ENCODE data around the gene MAPKAPK5. TPM values are rescaled to one million over a fixed set of nuclear protein-coding genes. Genes with fewer than 3 reads are reported as not detected.

Gene MAPKAPK5
- 10 to 100 TPM; 54.8 to 64.9 (median 63.5) TPM for total RNA-seq
- total RNA-seq (2013): 63.8 TPM

DNA sequence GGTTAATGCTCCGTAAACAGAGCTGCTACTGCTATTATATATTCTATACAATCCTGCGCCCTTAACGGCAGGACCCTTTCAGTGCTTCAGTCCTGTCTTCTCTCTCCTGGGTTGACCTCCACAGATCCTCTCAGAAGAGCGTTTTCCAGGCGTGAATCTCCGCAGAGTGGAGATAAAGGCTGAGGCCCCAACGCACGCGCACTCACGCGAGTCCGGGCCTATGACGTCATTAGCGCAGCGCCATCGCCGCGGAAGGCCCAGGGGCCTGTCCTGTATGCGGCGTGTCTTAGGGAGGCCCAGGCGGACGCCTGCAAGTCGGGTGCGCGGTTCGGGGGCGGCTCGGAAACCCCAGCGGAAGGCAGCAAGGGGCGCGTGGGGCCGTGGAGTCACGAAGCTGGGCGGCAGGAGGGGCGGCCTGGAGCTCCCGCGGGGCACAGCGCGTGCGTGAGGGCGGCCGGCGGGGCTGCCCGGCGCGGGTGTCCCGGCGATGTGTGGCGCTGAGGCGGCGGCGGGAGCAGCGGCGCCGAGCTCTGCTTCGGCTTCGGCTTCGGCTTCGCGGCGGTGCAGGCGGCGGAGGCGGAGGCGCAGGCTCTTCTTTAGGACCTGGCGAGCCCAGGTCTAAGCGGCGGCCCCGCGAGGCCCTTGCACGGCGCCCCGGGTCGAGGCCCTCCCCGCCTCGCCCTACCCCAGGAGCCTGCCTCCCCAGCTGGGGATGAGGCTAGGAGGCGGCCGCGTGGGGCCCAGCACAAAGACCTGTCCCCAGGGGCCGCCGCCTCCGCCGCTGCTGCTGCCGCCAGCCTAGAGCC is at the start of gene MAPKAPK5:
MAPKAPK5 (plus strand) TSS at position 479 of the 806 bp plus-strand sequence. CDS start 506 bp downstream, outside the sequence.
- intact Hi-C loops (cut with micrococcal nuclease): no loop called here
- ATAC-seq (peak; percentile 87 to 95 (median 92)), DNase-seq (peak; percentile 99)
- Mint-ChIP-seq H3K27me3 (ENCODE audit: low read depth in 2 of 2) (no peaks in the 10 kb centered on the region), H3K27ac (peak within 1 kb of the TSS; percentile 98 to 99), H3K36me3 (no peaks in the 10 kb centered on the region), H3K4me1 (peaks cover 43 to 44% of the 10 kb centered on the region in 2 donors), H3K9me3 (no peaks in the 10 kb centered on the region), H3K4me3 (peak within 1 kb of the TSS; percentile 94)
- no peaks in the 10 kb centered on the region for H3K27me3 ChIP-seq (ENCODE audit: control insufficient read depth, insufficient read depth, low read length)
- H3K4me1 ChIP-seq (ENCODE audit: control insufficient read depth, insufficient read depth, low read length): peaks cover 33% of the 10 kb centered on the region
- TF ChIP-seq CTCF (IDR thresholded peaks at IDR 0.05): no peak
- peaks cover 9% of the 10 kb centered on the region for H3K36me3 ChIP-seq (ENCODE audit: control insufficient read depth, insufficient read depth, low read length)
- no peaks in the 10 kb centered on the region for H3K9me3 ChIP-seq (ENCODE audit: control insufficient read depth, insufficient read depth, low read length)
- H3K27ac ChIP-seq (ENCODE audit: low read length): peak within 1 kb of the TSS; percentile 85
- H3K4me3 ChIP-seq (ENCODE audit: low read length): peak within 1 kb of the TSS; percentile 71
- WGBS (ENCODE audit: insufficient coverage): under 1% methylated on average over 84 of the region's 84 CpGs

GRCh38 chr12:111792856-111793235 is 49.2 kb upstream of the MAPKAPK5 start:
- H3K27ac Mint-ChIP-seq: no peak overlapping the region
- TF ChIP-seq CTCF (IDR thresholded peaks at IDR 0.05): no peak
- Histone ChIP-seq H3K27me3 (ENCODE audit: control insufficient read depth, insufficient read depth, low read length) (no peaks in the 10 kb centered on the region), H3K36me3 (ENCODE audit: control insufficient read depth, insufficient read depth, low read length) (no peaks in the 10 kb centered on the region), H3K4me3 (ENCODE audit: low read length) (no peak overlapping the region), H3K27ac (ENCODE audit: low read length) (no peak overlapping the region), H3K4me1 (ENCODE audit: control insufficient read depth, insufficient read depth, low read length) (no peaks in the 10 kb centered on the region), H3K9me3 (ENCODE audit: control insufficient read depth, insufficient read depth, low read length) (no peaks in the 10 kb centered on the region)
- H3K27me3 Mint-ChIP-seq (ENCODE audit: low read depth in 2 of 2): no peaks in the 10 kb centered on the region
- intact Hi-C loops (cut with micrococcal nuclease): no loop called here
- ATAC-seq: no peak
- no peak overlapping the region for H3K4me3 Mint-ChIP-seq
- WGBS (ENCODE audit: insufficient coverage): 100% methylated on average over 1 of the region's 3 CpGs
- no peaks in the 10 kb centered on the region for H3K9me3 Mint-ChIP-seq
- H3K36me3 Mint-ChIP-seq: no peaks in the 10 kb centered on the region
- no peaks in the 10 kb centered on the region for H3K4me1 Mint-ChIP-seq
- no peak for DNase-seq

GRCh38 chr12:111798182-111798581 is 43.8 kb upstream of the MAPKAPK5 start:
- TF ChIP-seq CTCF (IDR thresholded peaks at IDR 0.05): no peak
- H3K4me1 ChIP-seq (ENCODE audit: control insufficient read depth, insufficient read depth, low read length): no peaks in the 10 kb centered on the region
- H3K27me3 ChIP-seq (ENCODE audit: control insufficient read depth, insufficient read depth, low read length): no peaks in the 10 kb centered on the region
- H3K27ac Mint-ChIP-seq: no peak overlapping the region
- no peak overlapping the region for H3K27ac ChIP-seq (ENCODE audit: low read length)
- H3K9me3 Mint-ChIP-seq: no peaks in the 10 kb centered on the region
- no peak overlapping the region for H3K4me3 ChIP-seq (ENCODE audit: low read length)
- intact Hi-C loops (cut with micrococcal nuclease): no loop called here
- ATAC-seq (no peak), DNase-seq (no peak)
- H3K9me3 ChIP-seq (ENCODE audit: control insufficient read depth, insufficient read depth, low read length): no peaks in the 10 kb centered on the region
- H3K4me3 Mint-ChIP-seq: no peak overlapping the region
- 87% methylated on average over 4 of the region's 4 CpGs for WGBS (ENCODE audit: insufficient coverage)
- H3K36me3 ChIP-seq (ENCODE audit: control insufficient read depth, insufficient read depth, low read length): no peaks in the 10 kb centered on the region
- H3K4me1 Mint-ChIP-seq: no peaks in the 10 kb centered on the region
- no peaks in the 10 kb centered on the region for H3K27me3 Mint-ChIP-seq (ENCODE audit: low read depth in 2 of 2)
- no peaks in the 10 kb centered on the region for H3K36me3 Mint-ChIP-seq
